Activated CD8-positive, alpha-beta T cell treated with anti-CD3 and anti-CD28 coated beads for 36 hours (primary cell): ENCODE measurements around the gene SLC9A9. TPM values are rescaled to one million over a fixed set of nuclear protein-coding genes. Genes with fewer than 3 reads are reported as not detected.

Source experiments
- ATAC-seq: fragments of 200-7000 bp; cut with Tn5 transposase; one replicate; pipeline ENCODE4 v1.10.0; 2021; ENCODE audit warnings: mild to moderate bottlenecking, moderate library complexity
- CTCF ChIA-PET: fragments of 350-600 bp; sonication (Branson Sonifier 250); formaldehyde crosslinking; loops from one replicate; lab custom pipeline; 2021; ENCODE audit warnings: antibody characterized with exemption; lab: Charles Lee
- POLR2A ChIA-PET: fragments of 350-600 bp; sonication (Branson Sonifier 250); formaldehyde crosslinking; loops from one replicate; lab custom pipeline; 2021; ENCODE audit warnings: antibody characterized with exemption; lab: Charles Lee
- DNase-seq: peaks from one replicate; pipeline ENCODE4 v3.0.0-alpha.2; 2020
- H3K27ac Mint-ChIP-seq: one replicate; pipeline ENCODE4 v1.8.0; 2021; ENCODE audit warnings: mild to moderate bottlenecking, mixed read lengths
- H3K27me3 Mint-ChIP-seq: one replicate; pipeline ENCODE4 v1.8.0; 2021; ENCODE audit warnings: mixed read lengths
- H3K36me3 Mint-ChIP-seq: one replicate; pipeline ENCODE4 v1.8.0; 2021; ENCODE audit warnings: low read depth, mixed read lengths
- H3K4me1 Mint-ChIP-seq: one replicate; pipeline ENCODE4 v1.8.0; 2021; ENCODE audit warnings: low read depth, mixed read lengths
- H3K4me3 Mint-ChIP-seq: one replicate; pipeline ENCODE4 v1.8.0; 2021; ENCODE audit warnings: mild to moderate bottlenecking, moderate library complexity, mixed read lengths
- H3K9me3 Mint-ChIP-seq: one replicate; pipeline ENCODE4 v1.8.0; 2021; ENCODE audit warnings: mixed read lengths
- intact Hi-C: fragments of 100-400 bp; cut with micrococcal nuclease; formaldehyde crosslinking; loops from one replicate; pipeline ENCODE4 v1.10.0; 2022
- total RNA-seq, 2 experiments: library from RNA; stranded (reverse); gene quantifications; one replicate each; pipeline ENCODE4 v1.2.3, GENCODE V29; 2021
- TF ChIP-seq, protein P1 (sequence below): fragments of 200-600 bp; IDR thresholded peaks from one replicate; pipeline ENCODE4 v1.8.0; 2022; ENCODE audit warnings: antibody characterized with exemption, mild to moderate bottlenecking

SLC9A9 gene
- total RNA-seq, 2 experiments from 2014 or later, result 1.9 to 2.2 TPM

- ChIA-PET CTCF (no interaction called here), POLR2A (no interaction called here)
- DNase-seq (no peak), ATAC-seq (no peak)
- H3K27me3 Mint-ChIP-seq, result no peaks in the 10 kb centered on the region
- H3K4me3 Mint-ChIP-seq, result no peak overlapping the region
- no peak overlapping the region for H3K27ac Mint-ChIP-seq
- no peaks in the 10 kb centered on the region for H3K4me1 Mint-ChIP-seq
- no peaks in the 10 kb centered on the region for H3K9me3 Mint-ChIP-seq
- intact Hi-C loops, result no loop called here
- no peaks in the 10 kb centered on the region for H3K36me3 Mint-ChIP-seq
- TF ChIP-seq, protein P1, sequence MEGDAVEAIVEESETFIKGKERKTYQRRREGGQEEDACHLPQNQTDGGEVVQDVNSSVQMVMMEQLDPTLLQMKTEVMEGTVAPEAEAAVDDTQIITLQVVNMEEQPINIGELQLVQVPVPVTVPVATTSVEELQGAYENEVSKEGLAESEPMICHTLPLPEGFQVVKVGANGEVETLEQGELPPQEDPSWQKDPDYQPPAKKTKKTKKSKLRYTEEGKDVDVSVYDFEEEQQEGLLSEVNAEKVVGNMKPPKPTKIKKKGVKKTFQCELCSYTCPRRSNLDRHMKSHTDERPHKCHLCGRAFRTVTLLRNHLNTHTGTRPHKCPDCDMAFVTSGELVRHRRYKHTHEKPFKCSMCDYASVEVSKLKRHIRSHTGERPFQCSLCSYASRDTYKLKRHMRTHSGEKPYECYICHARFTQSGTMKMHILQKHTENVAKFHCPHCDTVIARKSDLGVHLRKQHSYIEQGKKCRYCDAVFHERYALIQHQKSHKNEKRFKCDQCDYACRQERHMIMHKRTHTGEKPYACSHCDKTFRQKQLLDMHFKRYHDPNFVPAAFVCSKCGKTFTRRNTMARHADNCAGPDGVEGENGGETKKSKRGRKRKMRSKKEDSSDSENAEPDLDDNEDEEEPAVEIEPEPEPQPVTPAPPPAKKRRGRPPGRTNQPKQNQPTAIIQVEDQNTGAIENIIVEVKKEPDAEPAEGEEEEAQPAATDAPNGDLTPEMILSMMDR, result no peak
These were observed 604.6 kb downstream of the SLC9A9 start for GRCh38 chr3:143243686-143244085.

DNA sequence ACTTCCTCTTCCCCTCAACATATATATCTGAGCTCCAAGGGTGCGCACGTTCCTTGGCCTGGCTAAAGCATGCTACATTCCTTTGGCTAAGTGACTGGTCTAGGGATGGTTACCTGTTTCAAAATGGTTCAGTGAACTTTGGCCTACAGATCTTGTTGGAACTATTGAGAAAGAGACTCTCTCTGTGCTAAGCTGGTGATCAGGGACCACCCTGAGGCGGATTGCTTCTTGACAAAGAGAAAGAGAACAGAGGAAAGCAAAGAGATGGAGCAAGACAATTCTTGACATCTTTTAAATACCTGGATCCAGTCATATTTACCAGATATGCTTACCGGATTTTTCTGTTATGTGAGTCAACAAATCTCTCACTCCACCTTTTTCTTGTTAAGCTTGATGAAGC lies 605.6 kb downstream of the SLC9A9 start:
- no peak for ATAC-seq
- Mint-ChIP-seq H3K27me3 (no peaks in the 10 kb centered on the region), H3K9me3 (no peaks in the 10 kb centered on the region), H3K4me3 (no peak overlapping the region), H3K4me1 (no peaks in the 10 kb centered on the region), H3K36me3 (no peaks in the 10 kb centered on the region), H3K27ac (no peak overlapping the region)
- intact Hi-C loops, result no loop called here
- TF ChIP-seq, protein P1, result no peak
- POLR2A ChIA-PET, result no interaction called here
- CTCF ChIA-PET, result interaction anchor here (0.7 kb wide), 1 partner anchor 35 kb away, joined by 3 read pairs; no protein-coding TSS in a partner anchor
- DNase-seq, result no peak

DNA sequence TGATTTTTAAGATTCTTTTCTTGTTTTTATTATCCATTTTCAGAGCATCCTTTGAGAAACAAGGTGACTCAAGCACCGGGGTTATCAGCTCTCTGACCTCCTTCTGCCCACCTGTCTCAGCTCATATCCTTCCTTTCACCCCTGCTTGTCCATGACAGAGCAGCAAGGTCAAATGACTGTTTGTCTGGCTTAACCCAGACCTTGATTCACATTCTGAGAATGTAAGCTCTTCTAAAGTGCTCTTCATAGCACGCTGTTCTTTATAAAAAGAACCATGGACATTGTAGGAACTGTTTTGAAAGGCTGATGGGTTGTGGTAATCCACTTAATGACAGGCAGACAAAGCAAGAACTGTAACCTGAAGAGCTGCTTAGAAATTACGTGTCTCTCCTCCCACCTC lies 606.2 kb downstream of the SLC9A9 start:
- no peak overlapping the region for H3K27ac Mint-ChIP-seq
- POLR2A ChIA-PET, result interaction anchor here (0.6 kb wide), 1 partner anchor 664 kb away, joined by 3 read pairs; no protein-coding TSS in a partner anchor
- TF ChIP-seq, protein P1, result no peak
- H3K4me1 Mint-ChIP-seq, result no peaks in the 10 kb centered on the region
- H3K27me3 Mint-ChIP-seq, result no peaks in the 10 kb centered on the region
- ATAC-seq (no peak), DNase-seq (no peak)
- no peaks in the 10 kb centered on the region for H3K9me3 Mint-ChIP-seq
- CTCF ChIA-PET, result interaction anchor here (1.0 kb wide), 1 partner anchor 121 kb away, joined by 3 read pairs; no protein-coding TSS in a partner anchor
- intact Hi-C loops, result no loop called here
- peaks cover 2% of the 10 kb centered on the region for H3K36me3 Mint-ChIP-seq
- no peak overlapping the region for H3K4me3 Mint-ChIP-seq

DNA sequence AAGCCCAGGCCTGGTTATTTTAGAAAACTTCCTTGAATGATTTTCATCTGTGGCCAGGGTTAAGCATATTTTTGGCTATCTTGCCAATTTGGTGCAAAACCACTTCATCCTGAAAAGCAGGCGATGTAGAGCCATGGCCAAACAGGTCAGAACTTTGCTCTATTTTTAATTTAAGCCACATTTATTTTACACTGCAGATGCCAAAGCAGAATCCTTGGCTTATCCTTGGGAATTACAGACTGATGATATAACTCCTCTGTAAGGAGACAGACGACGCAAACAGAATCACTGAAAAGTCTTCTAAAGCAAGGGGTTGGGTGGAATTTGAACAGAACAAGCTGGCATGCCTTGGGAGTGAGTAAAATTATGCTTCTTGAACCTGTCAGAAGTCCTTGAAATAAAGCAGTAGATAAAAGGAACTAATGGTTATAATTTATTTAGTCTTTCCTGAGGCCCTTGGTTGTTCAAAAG lies 606.8 kb downstream of the SLC9A9 start:
- POLR2A ChIA-PET, result interaction anchor here (0.6 kb wide), 1 partner anchor 664 kb away, joined by 3 read pairs; no protein-coding TSS in a partner anchor
- H3K27ac Mint-ChIP-seq, result no peak overlapping the region
- H3K9me3 Mint-ChIP-seq, result no peaks in the 10 kb centered on the region
- no peaks in the 10 kb centered on the region for H3K27me3 Mint-ChIP-seq
- no peak for DNase-seq
- H3K36me3 Mint-ChIP-seq, result peaks cover 2% of the 10 kb centered on the region
- intact Hi-C loops, result no loop called here
- H3K4me1 Mint-ChIP-seq, result peaks cover 4% of the 10 kb centered on the region
- no peak for ATAC-seq
- H3K4me3 Mint-ChIP-seq, result no peak overlapping the region
- TF ChIP-seq, protein P1, result no peak
- CTCF ChIA-PET, result interaction anchor here (1.0 kb wide), 1 partner anchor 120 kb away, joined by 3 read pairs; no protein-coding TSS in a partner anchor

DNA sequence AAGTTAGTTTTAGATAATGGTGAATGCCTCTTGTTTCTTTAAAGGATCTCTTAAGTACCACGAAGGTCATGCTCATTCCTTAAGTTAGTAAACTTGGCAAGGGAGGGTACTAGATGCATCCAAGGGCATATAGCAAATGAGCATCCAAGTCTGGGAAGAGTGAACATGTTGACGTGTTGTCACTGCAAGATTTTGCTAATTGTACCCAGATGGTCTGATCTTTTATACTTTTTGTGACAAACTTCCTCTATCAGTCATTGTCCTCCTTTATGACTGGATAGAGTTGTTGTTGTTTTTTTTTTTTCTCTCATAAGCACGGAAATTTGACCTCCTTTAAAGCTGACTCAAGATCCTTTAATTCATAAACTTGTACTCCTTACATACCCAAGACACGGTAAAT lies 607.4 kb downstream of the SLC9A9 start:
- intact Hi-C loops, result no loop called here
- no peak overlapping the region for H3K27ac Mint-ChIP-seq
- POLR2A ChIA-PET, result no interaction called here
- H3K4me3 Mint-ChIP-seq, result no peak overlapping the region
- peaks cover 2% of the 10 kb centered on the region for H3K36me3 Mint-ChIP-seq
- no peaks in the 10 kb centered on the region for H3K9me3 Mint-ChIP-seq
- no peaks in the 10 kb centered on the region for H3K27me3 Mint-ChIP-seq
- peaks cover 8% of the 10 kb centered on the region for H3K4me1 Mint-ChIP-seq
- TF ChIP-seq, protein P1, result no peak
- no peak for ATAC-seq
- CTCF ChIA-PET, result no interaction called here
- no peak for DNase-seq
